NCI-H1417 treated with DMSO at 0.1 percent for 48 hours (cell line): Measurements from ENCODE around the gene ARSB.

Experiments used
- DNase-seq: peaks from one replicate; lab custom pipeline; 2025; lab: John Stamatoyannopoulos, UW

Gene ARSB

GRCh38 chr5:78837836-78838235, 147.3 kb downstream of the ARSB start:
- DNase-seq: no peak

- DNase-seq: no peak
These were observed 149.9 kb downstream of the ARSB start for GRCh38 chr5:78835176-78835575.

- no peak for DNase-seq
These were observed 151.8 kb downstream of the ARSB start for GRCh38 chr5:78833284-78833683.

- DNase-seq: no peak
These were observed 154.5 kb downstream of the ARSB start for GRCh38 chr5:78830528-78831046.

GRCh38 chr5:78829811-78830527, 155.1 kb downstream of the ARSB start:
- DNase-seq: no peak

GRCh38 chr5:78827725-78828124, 157.4 kb downstream of the ARSB start:
- DNase-seq: no peak

GRCh38 chr5:78824831-78825281, 160.3 kb downstream of the ARSB start:
- no peak for DNase-seq

- DNase-seq: no peak
These were observed 161.9 kb downstream of the ARSB start for GRCh38 chr5:78823196-78823595.

- no peak for DNase-seq
These were observed 163.5 kb downstream of the ARSB start for GRCh38 chr5:78821536-78822021.

GRCh38 chr5:78819707-78820106, 165.4 kb downstream of the ARSB start:
- no peak for DNase-seq

GRCh38 chr5:78819166-78819565, 165.9 kb downstream of the ARSB start:
- DNase-seq: no peak

GRCh38 chr5:78816143-78816765, 168.9 kb downstream of the ARSB start:
- no peak for DNase-seq

- DNase-seq: no peak
These were observed 171.1 kb downstream of the ARSB start for GRCh38 chr5:78813906-78814530.

- DNase-seq: no peak
These were observed 171.8 kb downstream of the ARSB start for GRCh38 chr5:78813286-78813685.

GRCh38 chr5:78811866-78812265, 173.2 kb downstream of the ARSB start:
- DNase-seq: peak; percentile 19

GRCh38 chr5:78811121-78811817, 173.8 kb downstream of the ARSB start:
- DNase-seq: no peak

- DNase-seq: no peak
These were observed 174.8 kb downstream of the ARSB start for GRCh38 chr5:78810098-78810920.

GRCh38 chr5:78809444-78809843, 175.7 kb downstream of the ARSB start:
- DNase-seq: no peak

GRCh38 chr5:78808818-78809217, 176.3 kb downstream of the ARSB start:
- DNase-seq: no peak

- no peak for DNase-seq
These were observed 176.7 kb downstream of the ARSB start for GRCh38 chr5:78808380-78808779.

GRCh38 chr5:78806544-78806943, 178.6 kb downstream of the ARSB start:
- no peak for DNase-seq
